ENCODE results near the gene ZNF749.

- TF ChIP-seq CTCF (IDR thresholded peaks at IDR 0.05; ENCODE audit: insufficient read depth, low read length, poor library complexity, severe bottlenecking), result no peak
- no peak for TF ChIP-seq EZH2phosphoT487 (conservative IDR thresholded peaks at IDR 0.05; ENCODE audit: low read length)
These were observed 24.1 kb upstream of the ZNF749 start, which contains the start of gene ZNF17 for GRCh38 chr19:57410877-57411671.
